Measurements from ENCODE around the gene FMO5.

DNA sequence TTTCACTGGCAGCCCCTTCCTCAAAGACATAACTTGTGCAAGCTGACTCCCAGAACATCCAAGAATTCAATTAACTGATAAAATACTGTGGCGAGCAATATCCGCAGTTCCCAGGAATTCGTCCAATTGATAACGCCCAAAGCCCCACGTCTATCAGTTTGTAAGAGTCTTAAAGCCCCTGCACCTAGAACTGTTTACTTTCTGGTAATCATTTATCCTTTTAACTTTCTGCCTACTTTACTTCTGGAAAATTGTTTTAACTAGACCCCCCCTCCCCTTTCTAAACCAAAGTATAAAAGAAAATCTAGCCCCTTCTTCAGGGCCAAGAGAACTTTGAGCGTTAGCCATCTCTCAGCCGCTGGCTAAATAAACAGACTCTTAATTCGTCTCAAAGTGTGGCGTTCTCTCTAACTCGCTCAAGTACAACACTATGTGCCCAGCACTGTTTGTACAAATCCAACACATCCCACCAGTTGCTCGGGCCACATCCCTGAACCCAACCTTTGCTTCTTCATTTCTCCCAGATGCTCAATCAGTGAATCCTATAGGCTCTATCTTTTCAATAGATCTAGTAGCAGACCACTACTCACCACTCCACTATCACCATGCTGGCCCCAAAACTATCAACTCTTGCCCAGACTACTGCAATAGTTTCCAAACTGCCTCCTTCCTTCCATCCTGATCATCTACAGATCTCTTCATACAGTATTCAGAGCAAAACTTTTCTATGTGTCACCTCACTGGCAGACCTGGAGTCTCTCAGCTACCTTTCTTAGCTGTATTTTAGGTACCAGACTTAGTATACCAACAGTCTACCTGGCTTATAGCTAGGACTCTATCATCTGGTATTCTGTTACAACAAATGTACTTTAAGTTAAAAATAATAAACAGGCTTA lies 14.0 kb upstream of the FMO5 start:
- TF ChIP-seq ZNF274 (IDR thresholded peaks at IDR 0.05; ENCODE audit: low read depth, low read length) (no peak), SUZ12 (IDR thresholded peaks at IDR 0.05; ENCODE audit: extremely low read depth, insufficient read depth, insufficient read length) (no peak), YY1 (IDR thresholded peaks at IDR 0.05; ENCODE audit: insufficient read depth, insufficient read length) (no peak)
